Ovary (tissue), 9 donors: ENCODE data around the gene SACM1L. TPM values are rescaled to one million over a fixed set of nuclear protein-coding genes. Genes with fewer than 3 reads are reported as not detected.
"Not testable (repeated sequence)": the region's sequence is repeated elsewhere in the genome, so short reads cannot be mapped to it uniquely, and the experiment has no call there.

Source experiments
- DNase-seq, 5 donors: peaks; one replicate each; pipeline ENCODE4 v3.0.0-alpha.2; 2019 to 2020
- H3K27ac ChIP-seq, 2 donors: fragments of 200-600 bp; one replicate each; pipeline versions ENCODE4 v1.5.1 to v1.8.0; 2019 to 2022
- H3K27me3 ChIP-seq: fragments of 200-600 bp; one replicate; pipeline ENCODE4 v1.8.0; 2022
- H3K36me3 ChIP-seq: fragments of 200-600 bp; sonication (generic); one replicate; pipeline ENCODE4 v1.5.1; 2019
- H3K4me1 ChIP-seq: one replicate; pipeline ENCODE4 v1.8.1; 2013; ENCODE audit warnings: mild to moderate bottlenecking, moderate library complexity; ENCODE audit not compliant: insufficient read depth
- H3K4me3 ChIP-seq: fragments of 200-600 bp; sonication (generic); one replicate; pipeline ENCODE4 v1.5.1; 2017
- H3K9me3 ChIP-seq, 2 donors: fragments of 200-600 bp in 1 of 2; sonication (generic) in 1 of 2; one replicate each; pipeline versions ENCODE4 v1.5.1 to v1.8.1; 2013 to 2019; ENCODE audit warnings: mild to moderate bottlenecking in 1 of 2, moderate library complexity in 1 of 2
- CTCF ChIP-seq, 3 donors: fragments of 450-650 bp in 2 of 3; fragments of 200-600 bp in 1 of 3; IDR thresholded peaks; one replicate each; pipeline versions ENCODE4 v1.5.1 to v1.8.0; 2016 to 2022; ENCODE audit warnings: antibody characterized with exemption in 3 of 3, mild to moderate bottlenecking in 1 of 3
- EP300 ChIP-seq: sonication (generic); formaldehyde crosslinking; IDR thresholded peaks from one replicate; pipeline ENCODE4 v1.6.1; 2017; ENCODE audit warnings: antibody characterized with exemption
- POLR2A ChIP-seq: fragments of 450-650 bp; IDR thresholded peaks from one replicate; pipeline ENCODE4 v1.6.1; 2017; ENCODE audit warnings: antibody characterized with exemption, mild to moderate bottlenecking, moderate library complexity
- WGBS, 3 donors: extraction: QIAGEN DNeasy Blood & Tissue Kit in 1 of 3; methylation state at CpG; one replicate each; pipeline versions ENCODE4 v1.1.5 to v1.1.7; 2013 to 2017; 5-methylcytosine and 5-hydroxymethylcytosine counted together
- intact Hi-C, 4 donors: fragments of 100-400 bp; cut with DNase I; formaldehyde crosslinking; loops; one replicate each; pipeline versions ENCODE4 v1.11.0 to v1.15.1; 2022 to 2023
- polyA plus RNA-seq, 2 donors: library from polyadenylated mRNA; stranded (reverse); fragments of 200-250 nt in 1 of 2; fragments of 350-450 nt in 1 of 2; fragmentation: Illumina TruSeq in 1 of 2; extraction: RNeasy Lipid Tissue Mini Kit (QIAGEN cat#74804) in 1 of 2; gene quantifications; one replicate each; pipeline ENCODE4 v1.2.3, GENCODE V29; 2013 to 2014
- total RNA-seq, 7 donors: library from RNA; depleted of rRNA in 2 of 7; stranded (reverse); fragments of >200 nt in 2 of 7; fragmentation: NEBNext Ultra II Directional in 3 of 7; extraction: Animal tissue kit (Norgen Biotek cat#: 25700) in 3 of 7; gene quantifications; one replicate each; pipeline versions ENCODE4 v1.1.0 to v1.2.4, GENCODE V29; 2016 to 2023
- donor health status: DM: no; HTN: no; CAD: no; lungs with moderate emphysema.
- donor health status: DM: no; HTN: no; CAD: no.
- donor health status: Bipolar disorder and iron deficiency.
- donor health status: DM: yes; HTN: yes; CAD: no.
- donor health status: DM: no; HTN: no; CAD: no.
- donor health status: DM: yes; HTN: yes; CAD: no.

The SACM1L gene
- total and polyA plus RNA-seq, 9 donors, result 19.0 to 47.3 (median 32.1) TPM

GRCh38 chr3:45690336-45691035 is 1.3 kb downstream of the SACM1L start:
- no peak for DNase-seq
- no peaks in the 10 kb centered on the region for H3K27me3 ChIP-seq
- H3K4me3 ChIP-seq, result peak overlapping the region; percentile 61
- H3K36me3 ChIP-seq, result no peaks in the 10 kb centered on the region
- H3K27ac ChIP-seq, result no peak overlapping the region
- TF ChIP-seq CTCF (IDR thresholded peaks at IDR 0.05), result no peak
- TF ChIP-seq EP300, result no peak
- TF ChIP-seq POLR2A, result no peak
- no peaks in the 10 kb centered on the region for H3K9me3 ChIP-seq
- 19 to 23% (median 21%) methylated on average over 4 of the region's 4 CpGs for WGBS, 3 donors
- intact Hi-C loops, result no loop called here
- peaks cover 5% of the 10 kb centered on the region for H3K4me1 ChIP-seq

- no peak for TF ChIP-seq POLR2A
- no peak for TF ChIP-seq EP300
- no peak for TF ChIP-seq CTCF (IDR thresholded peaks at IDR 0.05)
- 90 to 99% (median 94%) methylated on average over 2 of the region's 2 CpGs for WGBS, 3 donors
- Histone ChIP-seq H3K9me3 (no peaks in the 10 kb centered on the region), H3K27ac (no peak overlapping the region), H3K27me3 (no peaks in the 10 kb centered on the region), H3K4me1 (peaks cover 5% of the 10 kb centered on the region), H3K4me3 (no peak overlapping the region), H3K36me3 (no peaks in the 10 kb centered on the region)
- intact Hi-C loops, result no loop called here
- DNase-seq, result no peak
Measured at GRCh38 chr3:45691842-45692241, 2.6 kb downstream of the SACM1L start.

GRCh38 chr3:45692866-45693265 is 3.7 kb downstream of the SACM1L start:
- no peaks in the 10 kb centered on the region for H3K36me3 ChIP-seq
- no peak overlapping the region for H3K4me3 ChIP-seq
- H3K27ac ChIP-seq, result no peak overlapping the region
- no peaks in the 10 kb centered on the region for H3K9me3 ChIP-seq
- TF ChIP-seq CTCF (IDR thresholded peaks at IDR 0.05) (no peak), POLR2A (no peak), EP300 (no peak)
- no peaks in the 10 kb centered on the region for H3K27me3 ChIP-seq
- intact Hi-C loops, result no loop called here
- peaks cover 5% of the 10 kb centered on the region for H3K4me1 ChIP-seq
- WGBS, 3 donors, result 73 to 97% (median 96%) methylated on average over 3 of the region's 3 CpGs
- DNase-seq, result no peak

GRCh38 chr3:45693941-45694521 is 4.8 kb downstream of the SACM1L start:
- TF ChIP-seq POLR2A (no peak), EP300 (no peak), CTCF (IDR thresholded peaks at IDR 0.05) (no peak)
- Histone ChIP-seq H3K4me1 (peaks cover 5% of the 10 kb centered on the region), H3K4me3 (no peak overlapping the region), H3K9me3 (no peaks in the 10 kb centered on the region), H3K27me3 (no peaks in the 10 kb centered on the region), H3K27ac (no peak overlapping the region), H3K36me3 (no peaks in the 10 kb centered on the region)
- DNase-seq, result no peak
- WGBS, 3 donors, result 75 to 81% (median 77%) methylated on average over 3 of the region's 3 CpGs
- intact Hi-C loops, result no loop called here

DNA sequence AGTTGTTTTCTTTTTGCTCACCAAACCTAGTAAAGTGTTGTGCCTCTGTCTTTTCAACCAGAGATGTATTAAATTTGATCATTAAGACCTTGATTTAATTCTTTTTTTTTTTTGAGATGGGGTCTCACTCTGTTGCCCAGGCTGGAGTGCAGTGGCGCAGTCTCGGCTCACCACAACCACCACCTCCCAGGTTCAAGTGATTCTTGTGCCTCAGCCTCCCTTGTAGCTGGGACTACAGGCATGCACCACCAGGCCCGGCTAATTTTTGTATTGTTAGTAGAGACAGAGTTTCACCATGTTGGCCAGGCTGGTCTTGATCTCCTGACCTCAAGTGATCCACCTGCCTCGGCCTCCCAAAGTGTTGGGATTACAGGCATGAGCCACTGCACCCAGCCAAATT is 6.0 kb downstream of the SACM1L start:
- H3K27me3 ChIP-seq, DNase-seq, H3K27ac ChIP-seq, intact Hi-C loops, H3K9me3 ChIP-seq, H3K36me3 ChIP-seq, H3K4me1 ChIP-seq, H3K4me3 ChIP-seq: not testable (repeated sequence)
- WGBS, 3 donors, result 86 to 97% (median 97%) methylated on average over 4 of the region's 4 CpGs
